Left ventricle myocardium inferior (tissue), 1 donor: ENCODE measurements around the gene CPT1C. TPM values are rescaled to one million over a fixed set of nuclear protein-coding genes. Genes with fewer than 3 reads are reported as not detected.

Experiments used
- DNase-seq: peaks from one replicate; pipeline ENCODE4 v3.0.0-alpha.2; 2020
- H3K27ac ChIP-seq: fragments of 200-600 bp; replicated peaks from 2 replicates; pipeline ENCODE4 v1.8.0; 2021
- H3K27me3 ChIP-seq: fragments of 200-600 bp; 2 replicates; pipeline ENCODE4 v1.8.0; 2021; ENCODE audit warnings: low read depth
- H3K36me3 ChIP-seq: fragments of 200-600 bp; 2 replicates; pipeline ENCODE4 v1.8.0; 2021
- H3K4me1 ChIP-seq: fragments of 200-600 bp; 2 replicates; pipeline ENCODE4 v1.8.0; 2021
- H3K4me3 ChIP-seq: fragments of 200-600 bp; 2 replicates; pipeline ENCODE4 v1.8.0; 2021; ENCODE audit warnings: mild to moderate bottlenecking, moderate library complexity
- H3K9me3 ChIP-seq: fragments of 200-600 bp; replicated peaks from 2 replicates; pipeline ENCODE4 v1.8.0; 2021
- CTCF ChIP-seq: fragments of 200-600 bp; IDR thresholded peaks from 2 replicates; pipeline ENCODE4 v1.8.0; 2021; ENCODE audit warnings: antibody characterized with exemption, mild to moderate bottlenecking, borderline replicate concordance
- intact Hi-C: fragments of 100-400 bp; cut with micrococcal nuclease; formaldehyde crosslinking; loops from one replicate; pipeline ENCODE4 v1.11.0; 2022
- total RNA-seq: library from RNA; stranded (reverse); fragmentation: NEBNext Ultra II Directional; extraction: Animal tissue kit (Norgen Biotek cat#: 25700); gene quantifications from one replicate; pipeline ENCODE4 v1.2.1, GENCODE V29; 2021
- donor health status: DM: no; HTN: yes; CAD: no; lungs with severe emphysema.

Gene CPT1C
- total RNA-seq, 1 donor from 2014 or later = 2.5 TPM

GRCh38 chr19:49669516-49669915 lies 21.4 kb upstream of the CPT1C start:
- TF ChIP-seq CTCF = no peak
- intact Hi-C loops = no loop called here
- no peak overlapping the region for H3K27ac ChIP-seq
- no peak overlapping the region for H3K4me3 ChIP-seq
- no peak for DNase-seq
- no peaks in the 10 kb centered on the region for H3K27me3 ChIP-seq
- peaks cover 8% of the 10 kb centered on the region for H3K36me3 ChIP-seq
- peaks cover 32% of the 10 kb centered on the region for H3K4me1 ChIP-seq
- no peaks in the 10 kb centered on the region for H3K9me3 ChIP-seq

- Histone ChIP-seq H3K27me3 (no peaks in the 10 kb centered on the region), H3K4me1 (peaks cover 19% of the 10 kb centered on the region), H3K36me3 (peaks cover 8% of the 10 kb centered on the region), H3K27ac (peak overlapping the region; percentile 66), H3K4me3 (peak overlapping the region; percentile 41), H3K9me3 (no peaks in the 10 kb centered on the region)
- intact Hi-C loops = no loop called here
- peak; percentile 74 for DNase-seq
- peak; percentile 94 for TF ChIP-seq CTCF
Measured at GRCh38 chr19:49672131-49672919, 18.6 kb upstream of the CPT1C start.

- H3K9me3 ChIP-seq = no peaks in the 10 kb centered on the region
- peak overlapping the region; percentile 98 for H3K4me3 ChIP-seq
- peak overlapping the region; percentile 87 for H3K27ac ChIP-seq
- peaks cover 59% of the 10 kb centered on the region for H3K4me1 ChIP-seq
- TF ChIP-seq CTCF = no peak
- peaks cover 4% of the 10 kb centered on the region for H3K36me3 ChIP-seq
- H3K27me3 ChIP-seq = no peaks in the 10 kb centered on the region
- intact Hi-C loops = no loop called here
- DNase-seq = peak; percentile 86
Measured at GRCh38 chr19:49676136-49676783, 14.7 kb upstream of the CPT1C start.

GRCh38 chr19:49676784-49677230 lies 14.1 kb upstream of the CPT1C start:
- Histone ChIP-seq H3K9me3 (no peaks in the 10 kb centered on the region), H3K4me3 (peak overlapping the region; percentile 98), H3K27ac (peak overlapping the region; percentile 97), H3K4me1 (peaks cover 63% of the 10 kb centered on the region), H3K36me3 (peaks cover 10% of the 10 kb centered on the region), H3K27me3 (no peaks in the 10 kb centered on the region)
- peak; percentile 99 for DNase-seq
- intact Hi-C loops = no loop called here
- TF ChIP-seq CTCF = no peak

- Histone ChIP-seq H3K4me3 (peak within 1 kb of the TSS; percentile 98), H3K36me3 (peaks cover 16% of the 10 kb centered on the region), H3K4me1 (peaks cover 58% of the 10 kb centered on the region), H3K27ac (peak within 1 kb of the TSS; percentile 97), H3K27me3 (no peaks in the 10 kb centered on the region), H3K9me3 (no peaks in the 10 kb centered on the region)
- no peak for TF ChIP-seq CTCF
- intact Hi-C loops = no loop called here
- no peak for DNase-seq
Measured at GRCh38 chr19:49677231-49677900, 13.6 kb upstream of the CPT1C start, which contains the start of gene PRMT1. Gene PRMT1 (plus strand): TSS chr19:49677271. CDS start chr19:49677281, 10 bp downstream.
